GM21390 (cell line): Measurements from ENCODE around the gene WDR27.
"Not testable (repeated sequence)": the region's sequence is repeated elsewhere in the genome, so short reads cannot be mapped to it uniquely, and the experiment has no call there.

Experiments
- ATAC-seq: cut with Tn5 transposase; IDR thresholded peaks from one replicate; pipeline ENCODE4 v1.9.1; 2021; ENCODE audit not compliant: unreplicated experiment

The WDR27 gene

GRCh38 chr6:169494038-169494437 is 207.8 kb downstream of the WDR27 start:
- ATAC-seq = no peak

GRCh38 chr6:169491482-169491881 is 210.3 kb downstream of the WDR27 start:
- no peak for ATAC-seq

- no peak for ATAC-seq
Observed at GRCh38 chr6:169490830-169491229, 211.0 kb downstream of the WDR27 start.

GRCh38 chr6:169490246-169490641 is 211.6 kb downstream of the WDR27 start:
- no peak for ATAC-seq

GRCh38 chr6:169489563-169490245 is 212.1 kb downstream of the WDR27 start:
- no peak for ATAC-seq

GRCh38 chr6:169487579-169488436 is 214.0 kb downstream of the WDR27 start:
- no peak for ATAC-seq

- no peak for ATAC-seq
Observed at GRCh38 chr6:169479783-169480495, 221.9 kb downstream of the WDR27 start.

- ATAC-seq = no peak
Observed at GRCh38 chr6:169474362-169474761, 227.5 kb downstream of the WDR27 start.

- ATAC-seq = peak; percentile 87
Observed at GRCh38 chr6:169473663-169474062, 228.2 kb downstream of the WDR27 start.

GRCh38 chr6:169472786-169473416 is 228.9 kb downstream of the WDR27 start:
- no peak for ATAC-seq

GRCh38 chr6:169470790-169471189 is 231.0 kb downstream of the WDR27 start:
- ATAC-seq = no peak

- no peak for ATAC-seq
Observed at GRCh38 chr6:169469028-169469427, 232.8 kb downstream of the WDR27 start.

GRCh38 chr6:169467755-169468154 is 234.1 kb downstream of the WDR27 start:
- ATAC-seq = not testable (repeated sequence)

- not testable (repeated sequence) for ATAC-seq
Observed at GRCh38 chr6:169466256-169466655, 235.6 kb downstream of the WDR27 start.

GRCh38 chr6:169457762-169458161 is 244.1 kb downstream of the WDR27 start:
- ATAC-seq = no peak

- no peak for ATAC-seq
Observed at GRCh38 chr6:169456840-169457239, 245.0 kb downstream of the WDR27 start.

- ATAC-seq = no peak
Observed at GRCh38 chr6:169455470-169455869, 246.4 kb downstream of the WDR27 start.

- ATAC-seq = no peak
Observed at GRCh38 chr6:169454872-169455204, 247.0 kb downstream of the WDR27 start.

GRCh38 chr6:169454204-169454871 is 247.5 kb downstream of the WDR27 start:
- no peak for ATAC-seq

GRCh38 chr6:169452869-169453620 is 248.8 kb downstream of the WDR27 start:
- no peak for ATAC-seq
